Left kidney (tissue), 2 donors: Measurements from ENCODE around the gene SLC25A11. TPM values are rescaled to one million over a fixed set of nuclear protein-coding genes. Genes with fewer than 3 reads are reported as not detected.
"Not testable (repeated sequence)": the region's sequence is repeated elsewhere in the genome, so short reads cannot be mapped to it uniquely, and the experiment has no call there.

Experiments used
- DNase-seq: peaks from one replicate; pipeline ENCODE4 v3.0.0-alpha.2; 2013
- polyA plus RNA-seq: library from polyadenylated mRNA; unstranded; fragments of 120-200 nt; gene quantifications from one replicate; pipeline ENCODE4 v1.2.1, GENCODE V29; 2013; ENCODE audit not compliant: insufficient read length

SLC25A11 gene
- polyA plus RNA-seq, 1 donor: 65.3 TPM

DNA sequence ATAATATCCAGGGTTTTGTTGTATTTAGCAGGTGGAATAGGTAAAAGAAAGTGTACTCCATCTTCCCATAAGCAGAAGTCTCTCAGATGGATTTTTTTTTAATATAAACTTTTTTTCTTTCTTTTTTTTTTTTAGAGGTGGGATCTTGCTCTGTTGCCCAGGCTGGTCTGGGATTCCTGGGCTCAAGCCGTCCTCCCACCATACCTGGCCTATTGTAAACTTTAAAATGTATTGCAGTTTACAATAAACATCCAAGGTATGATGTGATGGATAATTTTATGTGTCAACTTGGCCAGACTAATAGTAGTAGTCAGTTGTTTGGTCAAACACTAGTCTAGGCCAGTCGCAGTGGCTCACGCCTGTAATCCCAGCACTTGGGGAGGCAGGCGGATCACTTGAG lies 18.5 kb downstream of the SLC25A11 start:
- no peak for DNase-seq

- DNase-seq: no peak
Measured at GRCh38 chr17:4920351-4921048, 19.3 kb downstream of the SLC25A11 start.

DNA sequence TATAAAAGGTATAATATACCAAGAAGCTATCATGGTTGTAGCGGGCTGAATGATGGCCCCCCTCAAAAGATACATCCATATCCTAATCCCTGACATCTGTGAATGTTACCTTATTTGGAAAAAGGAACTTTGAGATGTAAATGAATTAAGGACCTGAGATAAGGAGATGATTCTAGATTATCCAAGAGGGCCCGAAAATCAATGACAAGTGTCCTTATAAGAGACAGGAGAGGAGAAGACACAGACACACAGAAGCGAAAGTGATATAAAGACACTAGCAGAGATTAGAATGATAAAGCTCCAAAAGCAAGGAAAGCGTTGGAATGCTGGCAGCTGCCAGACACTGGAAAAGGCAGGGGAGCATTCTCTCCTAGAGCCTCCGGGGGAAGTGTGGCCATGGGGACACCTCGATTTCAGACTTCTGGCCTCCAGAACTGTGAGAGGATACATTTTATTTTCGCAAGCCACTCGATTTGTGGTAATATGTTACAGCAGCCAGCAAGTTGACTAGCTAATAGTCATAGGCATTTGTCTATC lies 20.3 kb downstream of the SLC25A11 start:
- DNase-seq: no peak

- not testable (repeated sequence) for DNase-seq
Measured at GRCh38 chr17:4914551-4914950, 25.3 kb downstream of the SLC25A11 start.

GRCh38 chr17:4913994-4914393 lies 25.9 kb downstream of the SLC25A11 start:
- no peak for DNase-seq

- DNase-seq: peak; percentile 86
Measured at GRCh38 chr17:4908711-4909496, 30.9 kb downstream of the SLC25A11 start.

DNA sequence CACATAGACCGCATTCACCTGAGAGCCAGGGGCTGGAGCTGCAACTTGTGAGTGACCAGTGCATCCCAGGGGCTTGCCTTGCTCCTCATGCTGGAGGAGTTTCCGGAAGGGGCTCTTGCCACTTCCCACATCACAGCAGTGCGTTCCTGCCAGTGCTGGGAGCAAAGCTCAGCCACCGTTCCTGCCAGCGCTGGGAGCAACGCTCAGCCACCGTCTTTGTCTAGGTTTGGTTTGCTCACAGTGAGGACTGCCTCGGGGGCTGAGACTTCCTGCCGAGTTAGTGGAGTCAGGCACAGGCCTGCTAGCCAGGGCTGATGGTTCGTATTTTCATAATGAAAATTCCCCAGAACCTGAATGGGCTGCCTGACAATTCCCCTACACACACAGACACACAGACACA lies 31.5 kb downstream of the SLC25A11 start:
- no peak for DNase-seq

DNA sequence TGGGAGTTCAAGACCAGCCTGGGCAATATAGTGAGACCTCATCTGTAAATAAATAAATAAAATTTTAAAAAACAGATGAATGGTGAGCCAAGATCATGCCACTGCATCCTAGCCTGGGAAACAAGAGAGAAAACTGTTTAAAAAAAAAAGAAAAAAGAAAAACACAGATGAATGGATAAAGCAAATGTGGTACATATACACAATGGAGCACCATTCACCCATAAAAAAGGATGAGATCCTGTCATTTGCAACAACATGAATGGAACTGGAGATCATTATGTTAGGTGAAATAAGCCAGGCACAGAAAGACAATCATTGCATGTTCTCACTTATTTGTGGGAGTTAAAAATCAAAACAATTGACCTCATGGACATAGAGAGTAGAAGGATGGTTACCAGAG lies 33.2 kb downstream of the SLC25A11 start:
- DNase-seq: not testable (repeated sequence)

- DNase-seq: peak; percentile 86
Measured at GRCh38 chr17:4903051-4903818, 36.6 kb downstream of the SLC25A11 start, which contains the start of gene CHRNE. TSS of gene CHRNE (minus strand) at chr17:4903098. CDS start at chr17:4903063, 35 bp downstream.

DNA sequence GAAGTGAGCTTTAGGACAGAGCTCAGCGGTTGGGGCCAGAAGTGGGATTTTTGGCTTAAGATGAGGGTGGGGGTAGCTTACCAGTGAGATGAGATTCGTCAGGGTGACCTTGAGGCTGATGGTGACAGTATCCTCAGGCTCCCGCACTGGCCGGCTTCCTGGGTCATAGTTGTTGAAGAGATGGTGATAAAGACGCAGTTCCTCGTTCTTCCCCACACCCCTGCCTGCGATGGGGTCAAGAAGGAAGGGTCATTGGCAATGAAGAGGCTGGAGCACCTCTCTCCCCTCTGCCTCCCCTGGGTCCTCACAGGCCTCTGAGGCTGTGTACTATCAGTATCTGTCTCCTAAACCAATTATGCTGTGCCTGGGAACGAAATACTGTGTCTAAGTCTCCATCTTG lies 37.3 kb downstream of the SLC25A11 start:
- no peak for DNase-seq

GRCh38 chr17:4901648-4902344 lies 38.0 kb downstream of the SLC25A11 start:
- DNase-seq: no peak

DNA sequence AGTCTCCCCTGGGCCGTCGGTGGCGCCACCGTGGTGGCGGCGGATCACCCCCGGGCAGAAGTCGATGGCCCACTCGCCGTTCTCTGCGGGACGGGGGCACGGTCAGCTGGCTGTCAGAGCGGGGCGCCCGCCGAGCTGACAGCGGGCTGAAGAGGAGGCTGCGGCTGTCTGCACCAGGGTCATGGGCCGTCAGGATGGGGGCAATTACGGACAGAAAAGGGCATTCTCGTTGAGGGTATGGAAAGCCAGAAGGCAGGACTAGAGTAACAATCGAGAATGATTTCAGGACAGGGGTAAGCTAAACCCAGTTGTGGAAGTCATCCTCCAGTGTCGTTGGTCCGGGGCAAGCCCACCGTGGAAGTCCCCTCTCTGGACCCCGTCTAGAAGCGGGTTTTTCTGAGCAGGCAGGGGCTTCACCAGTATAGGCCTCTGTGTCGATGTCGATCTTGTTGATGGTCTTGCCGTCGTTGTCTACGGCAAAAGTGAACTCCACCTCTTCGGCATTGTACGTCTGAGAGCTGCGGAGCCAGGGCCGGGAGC lies 38.7 kb downstream of the SLC25A11 start:
- no peak for DNase-seq

DNA sequence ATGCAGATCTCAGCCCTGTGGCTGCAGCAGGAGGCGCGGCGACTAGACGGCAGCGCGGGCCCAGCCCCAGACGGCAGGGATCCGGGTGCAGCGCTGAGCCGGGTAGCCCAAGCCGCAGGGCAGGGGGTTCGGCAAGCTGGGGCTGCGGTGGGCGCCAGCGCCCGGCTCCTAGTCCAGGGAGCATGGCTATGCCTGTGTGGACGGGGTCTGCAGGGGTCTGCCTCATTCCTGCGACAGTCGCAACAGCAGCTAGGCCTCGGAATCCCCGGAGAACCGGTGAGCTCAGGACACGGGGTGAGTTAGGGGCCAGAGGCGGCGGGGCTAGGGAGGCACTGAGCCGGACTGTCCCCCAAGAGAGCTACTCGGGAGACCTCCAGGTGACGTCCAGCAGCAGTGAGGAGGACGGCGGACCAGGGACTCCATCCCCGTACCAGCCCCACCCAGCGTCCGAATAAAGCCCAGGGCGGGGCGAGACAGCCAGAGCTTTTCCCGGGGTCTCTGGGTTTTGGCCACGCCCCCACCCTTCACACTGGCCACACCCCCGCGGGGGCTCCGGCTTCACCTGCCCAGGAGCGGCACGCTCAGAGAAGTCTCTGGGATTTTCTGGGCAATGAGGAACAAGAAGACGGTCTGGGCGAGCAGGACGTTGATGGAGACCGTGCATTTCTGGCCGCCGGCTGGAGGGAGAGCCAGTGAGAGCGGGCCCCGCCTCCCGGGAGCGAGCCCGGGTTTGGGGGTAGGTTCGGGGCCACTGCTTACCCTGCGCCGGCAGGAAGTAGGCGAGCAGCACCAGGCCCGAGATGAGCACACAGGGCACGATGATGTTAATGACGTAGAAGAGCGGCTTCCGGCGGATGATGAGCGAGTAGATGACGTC lies 39.4 kb downstream of the SLC25A11 start:
- DNase-seq: no peak

GRCh38 chr17:4899341-4900230 lies 40.3 kb downstream of the SLC25A11 start, which contains the start of gene C17orf107:
TSS of gene C17orf107 (plus strand) at chr17:4899536. CDS start at chr17:4899763, 227 bp downstream.
- DNase-seq: peak; percentile 68

DNA sequence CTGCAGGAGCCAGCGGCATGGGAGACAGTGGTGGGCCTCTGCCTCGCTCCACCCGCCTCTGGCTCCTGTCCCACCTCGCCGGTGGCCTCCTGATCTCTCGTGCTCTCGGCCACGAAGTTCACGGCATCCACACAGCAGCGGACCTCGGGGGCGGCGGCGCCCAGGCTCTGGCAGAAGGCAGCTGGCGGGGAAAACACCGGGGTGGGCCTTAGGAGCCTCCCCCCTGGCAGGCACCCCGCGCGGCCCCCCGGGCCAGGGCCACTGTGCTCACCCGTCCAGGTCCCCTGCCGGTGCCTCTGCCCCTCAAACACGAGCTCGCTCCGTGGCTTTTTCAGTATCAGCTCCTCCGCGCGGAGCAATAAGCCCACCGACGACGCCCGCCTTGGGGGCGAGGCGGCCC lies 40.9 kb downstream of the SLC25A11 start:
- no peak for DNase-seq

DNA sequence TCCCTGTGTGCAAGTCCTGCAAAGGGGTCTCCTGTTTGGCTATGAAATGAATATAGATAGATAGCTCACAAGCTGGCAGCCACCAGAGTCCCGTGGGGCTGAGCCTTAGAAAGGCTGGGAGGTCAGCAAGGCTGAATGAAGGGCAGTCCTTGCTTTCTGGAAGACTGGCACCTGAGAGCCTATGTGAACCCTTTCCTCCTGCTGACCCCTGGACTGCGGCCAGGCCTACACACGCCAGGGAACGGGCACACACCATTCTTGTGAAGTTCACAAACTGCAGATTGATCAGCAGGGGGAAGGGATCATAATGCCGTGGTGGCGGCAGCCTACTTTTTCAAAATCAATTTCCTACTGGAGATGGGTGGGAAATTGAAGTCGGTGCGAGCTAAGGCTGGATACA lies 41.5 kb downstream of the SLC25A11 start:
- DNase-seq: no peak

DNA sequence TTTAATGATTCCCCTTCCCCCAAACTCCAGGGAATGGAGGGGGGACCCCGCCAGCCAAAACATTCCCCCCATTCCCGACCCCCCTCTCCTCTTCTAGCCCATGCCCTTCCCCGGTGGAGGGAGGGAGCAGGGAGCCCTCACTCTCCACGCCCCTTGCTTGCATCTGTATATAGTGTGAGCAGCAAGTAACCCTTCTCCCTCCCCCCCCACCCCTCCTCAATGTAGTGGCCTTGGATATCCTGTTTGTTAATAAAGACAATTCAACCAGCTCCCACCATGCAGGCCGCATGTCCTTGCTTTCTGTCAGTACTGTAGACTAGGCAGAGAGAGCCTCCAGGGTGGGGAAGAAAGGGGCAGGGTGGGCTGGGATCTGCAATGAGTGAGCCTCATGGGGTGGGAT lies 42.1 kb downstream of the SLC25A11 start:
- DNase-seq: no peak

GRCh38 chr17:4897198-4897687 lies 42.6 kb downstream of the SLC25A11 start:
- DNase-seq: no peak
